Esophagus squamous epithelium (tissue), 4 donors: ENCODE results near the gene PAPLN.

Experiments used
- CTCF ChIP-seq, 6 experiments: fragments of 450-650 bp in 4 of 6; fragments of 200-600 bp in 2 of 6; sonication (generic) in 2 of 6; IDR thresholded peaks; one replicate each; pipeline ENCODE4 v1.5.1; 2016 to 2019; ENCODE audit warnings: antibody characterized with exemption in 6 of 6, mild to moderate bottlenecking in 4 of 6, moderate library complexity in 4 of 6
- POLR2A ChIP-seq, 4 donors: fragments of 450-650 bp; IDR thresholded peaks; one replicate each; pipeline ENCODE4 v1.6.1; 2017; ENCODE audit warnings: antibody characterized with exemption in 4 of 4, mild to moderate bottlenecking in 4 of 4, moderate library complexity in 3 of 4

- TF ChIP-seq CTCF (IDR thresholded peaks at IDR 0.05) (no peak), POLR2A (IDR thresholded peaks at IDR 0.05) (no peak)
Observed at GRCh38 chr14:73211251-73212040, 25.9 kb upstream of the PAPLN start.
